GM23248 (cell line): ENCODE results near the gene IDH3B. TPM values are rescaled to one million over a fixed set of nuclear protein-coding genes. Genes with fewer than 3 reads are reported as not detected.

Source experiments
- DNase-seq: peaks from one replicate; pipeline ENCODE4 v3.0.0-alpha.2; 2015
- H2AFZ ChIP-seq: fragments of 200-600 bp; sonication (generic); 2 replicates; pipeline ENCODE4 v1.6.1; 2016; ENCODE audit warnings: antibody characterized with exemption
- H3F3A ChIP-seq: fragments of 200-600 bp; sonication (generic); 2 replicates; pipeline ENCODE4 v1.6.1; 2016; ENCODE audit warnings: mild to moderate bottlenecking, antibody characterized with exemption, mixed run types; ENCODE audit not compliant: insufficient read depth
- H3K27ac ChIP-seq: fragments of 200-600 bp; sonication (generic); 2 replicates; pipeline ENCODE4 v1.5.1; 2016; ENCODE audit warnings: mild to moderate bottlenecking
- H3K27me3 ChIP-seq: fragments of 200-600 bp; sonication (generic); replicated peaks from 2 replicates; pipeline ENCODE4 v1.6.1; 2016; ENCODE audit warnings: mild to moderate bottlenecking; ENCODE audit not compliant: insufficient read depth
- H3K36me3 ChIP-seq: fragments of 200-600 bp; sonication (generic); 2 replicates; pipeline ENCODE4 v1.6.1; 2016; ENCODE audit warnings: low read depth, mild to moderate bottlenecking
- H3K4me1 ChIP-seq: fragments of 200-600 bp; sonication (generic); 2 replicates; pipeline ENCODE4 v1.6.1; 2016; ENCODE audit warnings: mild to moderate bottlenecking; ENCODE audit not compliant: insufficient read depth
- H3K4me2 ChIP-seq: fragments of 200-600 bp; sonication (generic); one replicate; pipeline ENCODE4 v1.6.1; 2016; ENCODE audit warnings: mild to moderate bottlenecking; ENCODE audit not compliant: unreplicated experiment
- H3K4me3 ChIP-seq: fragments of 200-600 bp; sonication (generic); 2 replicates; pipeline ENCODE4 v1.5.1; 2016; ENCODE audit warnings: mild to moderate bottlenecking
- H3K79me2 ChIP-seq: fragments of 200-600 bp; sonication (generic); 2 replicates; pipeline ENCODE4 v1.6.1; 2016; ENCODE audit warnings: mild to moderate bottlenecking; ENCODE audit not compliant: insufficient read depth
- H3K9ac ChIP-seq: fragments of 200-600 bp; sonication (generic); 2 replicates; pipeline ENCODE4 v1.6.1; 2016; ENCODE audit warnings: mild to moderate bottlenecking
- H3K9me2 ChIP-seq: fragments of 200-600 bp; sonication (generic); 2 replicates; pipeline ENCODE4 v1.6.1; 2016; ENCODE audit warnings: mixed run types, mild to moderate bottlenecking, moderate library complexity; ENCODE audit not compliant: insufficient read depth
- H3K9me3 ChIP-seq: fragments of 200-600 bp; sonication (generic); one replicate; pipeline ENCODE4 v1.6.1; 2017; ENCODE audit warnings: low read depth
- H4K20me1 ChIP-seq: fragments of 200-600 bp; sonication (generic); 2 replicates; pipeline ENCODE4 v1.6.0; 2016; ENCODE audit not compliant: insufficient read depth
- EZH2 ChIP-seq: fragments of 200-600 bp; sonication (generic); IDR thresholded peaks from 2 replicates; pipeline ENCODE4 v1.6.1; 2018; ENCODE audit warnings: antibody characterized with exemption, mild to moderate bottlenecking; ENCODE audit not compliant: insufficient read depth, poor library complexity, severe bottlenecking
- EZH2phosphoT487 ChIP-seq: fragments of 200-600 bp; sonication (generic); IDR thresholded peaks from 2 replicates; pipeline ENCODE4 v1.6.1; 2018; ENCODE audit warnings: antibody characterized with exemption, moderate library complexity, mild to moderate bottlenecking, low read depth; ENCODE audit not compliant: insufficient read depth
- WGBS, 2 experiments: methylation state at CpG; one replicate each; pipeline ENCODE4 v1.1.6; 2015 to 2017; ENCODE audit warnings: low lambda C conversion rate in 2 of 2, low coverage in 1 of 2; ENCODE audit errors: missing lambda C conversion rate in 2 of 2; 5-methylcytosine and 5-hydroxymethylcytosine counted together
- in situ Hi-C: fragments of 300-500 bp; cut with MboI; formaldehyde crosslinking; loops from 2 replicates; pipeline ENCODE4 v1.15.0; 2020
- polyA plus RNA-seq: library from polyadenylated mRNA; unstranded; fragments of >200 nt; fragmentation: Nextera tagmentation; extraction: Ambion mirVana; gene quantifications from 2 replicates; pipeline ENCODE4 v1.2.1, GENCODE V29; 2016
- total RNA-seq: library from RNA; depleted of rRNA; stranded (reverse); fragments of >200 nt; shearing (Covaris generic); gene quantifications from 2 replicates; pipeline ENCODE4 v1.2.3, GENCODE V29; 2014

The IDH3B gene
- total and polyA plus RNA-seq, 2 experiments from 2014 or later, result 76.3 to 79.5 TPM

DNA sequence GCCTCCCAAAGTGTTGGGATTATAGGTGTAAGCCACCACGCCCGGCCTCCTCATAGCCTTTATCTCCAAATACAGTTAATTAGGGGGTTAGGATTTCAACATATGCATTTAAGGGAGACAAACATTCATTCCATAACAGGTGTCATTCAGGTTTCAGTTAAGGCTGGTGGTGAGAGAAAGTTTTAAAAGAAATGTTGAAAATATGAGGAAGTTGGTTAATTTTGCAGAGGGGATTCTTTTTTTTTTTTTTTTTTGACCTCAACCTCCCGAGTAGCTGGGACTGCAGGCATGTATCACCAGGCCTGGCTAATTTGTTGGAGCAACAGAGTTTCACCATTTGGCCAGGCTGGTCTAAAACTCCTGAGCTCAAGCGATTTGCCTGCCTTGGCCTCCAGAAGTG is 16.0 kb upstream of the IDH3B start:
- no peak for TF ChIP-seq EZH2
- TF ChIP-seq EZH2phosphoT487, result no peak
- Histone ChIP-seq H3K4me3 (no peak overlapping the region), H3K27me3 (peaks cover 13% of the 10 kb centered on the region; the same call in 1 of the 2 replicates), H3K9me3 (no peaks in the 10 kb centered on the region), H3K36me3 (no peaks in the 10 kb centered on the region), H3K4me2 (no peak overlapping the region), H2AFZ (no peak overlapping the region), H3K27ac (no peak overlapping the region), H3K79me2 (no peaks in the 10 kb centered on the region), H3K4me1 (no peaks in the 10 kb centered on the region), H3K9me2 (no peaks in the 10 kb centered on the region), H4K20me1 (no peaks in the 10 kb centered on the region), H3K9ac (no peak overlapping the region), H3F3A (no peaks in the 10 kb centered on the region)
- 30 to 36% methylated on average over 4 of the region's 4 CpGs for WGBS, 2 experiments
- in situ Hi-C loops, result no loop called here
- no peak for DNase-seq

DNA sequence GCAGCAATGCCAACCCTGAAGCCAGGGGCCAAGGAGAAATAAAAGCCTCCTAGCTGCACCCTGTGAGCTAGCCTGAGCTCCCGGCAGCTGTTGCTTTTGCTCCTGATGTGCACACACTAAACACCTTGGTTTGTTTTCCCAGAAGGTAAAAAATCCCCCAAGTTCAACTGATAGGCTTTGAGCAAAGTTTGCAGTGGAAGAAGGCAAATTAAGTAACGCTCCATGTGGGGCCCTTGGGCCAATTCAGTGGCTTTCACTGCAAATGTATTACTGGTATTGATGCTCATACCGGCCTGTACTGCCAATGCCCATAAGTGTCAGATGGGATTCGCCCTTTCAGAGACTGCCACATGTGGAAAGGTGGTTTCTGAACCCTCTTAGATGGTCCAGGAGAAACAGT is 9.4 kb upstream of the IDH3B start:
- Histone ChIP-seq H3K27me3 (peaks cover 5% of the 10 kb centered on the region; the same call in 1 of the 2 replicates), H3K4me2 (no peak overlapping the region), H2AFZ (no peak overlapping the region), H3K27ac (no peak overlapping the region), H3K4me3 (no peak overlapping the region), H3K36me3 (no peaks in the 10 kb centered on the region), H3K9me3 (no peaks in the 10 kb centered on the region), H3K4me1 (no peaks in the 10 kb centered on the region), H3K79me2 (no peaks in the 10 kb centered on the region), H4K20me1 (no peaks in the 10 kb centered on the region), H3K9ac (no peak overlapping the region), H3K9me2 (no peaks in the 10 kb centered on the region), H3F3A (no peaks in the 10 kb centered on the region)
- WGBS, 2 experiments, result 37 to 43% methylated on average over 4 of the region's 4 CpGs
- TF ChIP-seq EZH2 (no peak), EZH2phosphoT487 (no peak)
- no peak for DNase-seq
- in situ Hi-C loops, result no loop called here

DNA sequence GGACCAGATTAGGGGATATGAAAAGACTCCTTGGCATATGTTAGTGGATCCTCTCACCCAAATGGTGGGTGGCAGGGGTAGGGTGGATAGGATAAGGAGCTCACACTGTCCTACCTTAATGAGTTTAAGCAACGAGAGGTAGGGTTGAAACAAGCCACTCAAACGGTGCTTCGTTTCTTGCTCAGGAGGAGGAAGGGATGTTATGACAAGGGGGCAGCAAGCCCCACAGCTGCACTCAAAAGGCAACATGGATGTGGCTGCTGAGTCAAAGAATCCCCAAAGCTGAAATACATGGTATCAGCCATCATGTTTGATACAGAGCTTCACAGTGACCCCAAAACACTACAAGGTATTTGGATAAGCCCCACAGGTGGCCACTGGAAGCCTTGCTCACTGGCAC is 8.4 kb upstream of the IDH3B start:
- Histone ChIP-seq H3F3A (no peaks in the 10 kb centered on the region), H3K79me2 (no peaks in the 10 kb centered on the region), H3K27me3 (peaks cover 5% of the 10 kb centered on the region; the same call in 1 of the 2 replicates), H3K36me3 (no peaks in the 10 kb centered on the region), H3K4me1 (no peaks in the 10 kb centered on the region), H3K4me2 (no peak overlapping the region), H4K20me1 (no peaks in the 10 kb centered on the region), H3K27ac (no peak overlapping the region), H3K9me3 (no peaks in the 10 kb centered on the region), H2AFZ (no peak overlapping the region), H3K9ac (no peak overlapping the region), H3K4me3 (no peak overlapping the region), H3K9me2 (no peaks in the 10 kb centered on the region)
- 31 to 34% methylated on average over 3 of the region's 3 CpGs for WGBS, 2 experiments
- no peak for TF ChIP-seq EZH2phosphoT487
- no peak for TF ChIP-seq EZH2
- no peak for DNase-seq
- in situ Hi-C loops, result no loop called here

DNA sequence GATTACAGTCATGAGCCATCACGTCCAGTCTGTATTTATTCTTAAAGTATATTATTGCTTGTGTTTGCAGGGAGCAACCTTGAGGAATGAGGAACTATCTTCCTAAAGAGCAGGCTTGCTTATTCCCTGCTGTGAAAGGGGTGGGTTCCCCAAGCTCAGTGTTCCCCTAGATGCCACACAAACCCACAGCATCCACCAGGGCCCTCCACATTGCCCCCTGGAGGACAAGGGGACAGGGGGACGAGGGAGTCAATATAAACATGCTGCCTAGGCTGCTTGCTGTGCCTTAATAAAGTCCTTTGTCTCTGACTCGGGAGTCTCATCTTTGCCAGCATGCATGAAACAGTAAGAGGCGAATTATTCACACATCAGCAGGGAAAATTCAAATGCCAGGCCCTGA is 8.0 kb upstream of the IDH3B start:
- no peaks in the 10 kb centered on the region for H3K36me3 ChIP-seq
- in situ Hi-C loops, result no loop called here
- H3K79me2 ChIP-seq, result no peaks in the 10 kb centered on the region
- H3K4me1 ChIP-seq, result no peaks in the 10 kb centered on the region
- no peak overlapping the region for H3K4me3 ChIP-seq
- no peak overlapping the region for H3K4me2 ChIP-seq
- TF ChIP-seq EZH2 (no peak), EZH2phosphoT487 (no peak)
- no peaks in the 10 kb centered on the region for H3K9me2 ChIP-seq
- 6 to 9% methylated on average over 4 of the region's 4 CpGs for WGBS, 2 experiments
- DNase-seq, result no peak
- H4K20me1 ChIP-seq, result no peaks in the 10 kb centered on the region
- no peaks in the 10 kb centered on the region for H3F3A ChIP-seq
- H3K27me3 ChIP-seq, result no peaks in the 10 kb centered on the region; the same call in 1 of the 2 replicates
- no peak overlapping the region for H2AFZ ChIP-seq
- H3K9me3 ChIP-seq, result no peaks in the 10 kb centered on the region
- no peak overlapping the region for H3K27ac ChIP-seq
- H3K9ac ChIP-seq, result no peak overlapping the region

DNA sequence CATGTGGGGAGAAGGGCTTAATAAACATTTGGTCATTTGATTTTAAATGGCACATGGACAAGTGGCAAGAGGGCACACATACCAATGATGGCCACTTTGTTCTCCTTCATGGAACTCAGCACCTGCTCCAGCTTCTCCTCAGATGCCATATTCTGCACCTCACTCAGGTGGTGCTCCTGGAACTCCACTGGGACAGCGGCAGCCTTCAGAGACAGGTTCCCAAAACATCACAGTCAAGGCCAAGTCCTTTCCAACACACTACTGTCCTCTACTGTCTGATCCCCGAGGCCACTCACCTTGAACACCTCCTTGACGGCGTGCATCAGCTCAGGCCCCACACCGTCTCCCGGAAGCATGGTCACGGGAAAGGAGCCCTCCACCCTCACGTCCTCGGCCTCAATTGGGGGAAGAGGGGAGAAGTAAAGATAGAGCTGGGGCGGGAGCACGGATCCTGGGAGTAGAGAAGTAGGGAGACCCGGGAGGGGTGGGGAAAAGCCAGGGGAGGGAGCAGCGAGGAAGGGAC is 591 bp downstream of the IDH3B start:
- Histone ChIP-seq H3K4me1 (peaks cover 6% of the 10 kb centered on the region), H3F3A (peaks cover 14% of the 10 kb centered on the region), H3K27ac (peak overlapping the region; percentile 90; the same call in 1 of the 2 replicates), H3K36me3 (peaks cover 7% of the 10 kb centered on the region; the same call in 1 of the 2 replicates), H4K20me1 (no peaks in the 10 kb centered on the region), H3K9me2 (no peaks in the 10 kb centered on the region), H3K79me2 (peaks cover 23% of the 10 kb centered on the region), H3K9ac (peak overlapping the region; percentile 93), H3K4me2 (peak overlapping the region; percentile 98), H3K27me3 (no peaks in the 10 kb centered on the region), H3K4me3 (peak overlapping the region; percentile 75), H2AFZ (peak overlapping the region; percentile 85), H3K9me3 (no peaks in the 10 kb centered on the region)
- in situ Hi-C loops, result no loop called here
- 4 to 5% methylated on average over 13 of the region's 13 CpGs for WGBS, 2 experiments
- no peak for DNase-seq
- no peak for TF ChIP-seq EZH2
- TF ChIP-seq EZH2phosphoT487, result no peak
